Prostate gland (tissue), 2 donors: ENCODE measurements around the gene DIS3L2.

Source experiments
- POLR2A ChIP-seq: fragments of 450-650 bp; IDR thresholded peaks from one replicate; pipeline ENCODE4 v1.6.1; 2016; ENCODE audit warnings: antibody characterized with exemption, mild to moderate bottlenecking
- POLR2AphosphoS5 ChIP-seq: sonication (generic); formaldehyde crosslinking; IDR thresholded peaks from one replicate; pipeline ENCODE4 v1.6.1; 2017; ENCODE audit warnings: antibody characterized with exemption
- TF ChIP-seq, protein P1 (sequence below), 4 experiments: fragments of 200-600 bp in 2 of 4; fragments of 450-650 bp in 2 of 4; sonication (generic) in 2 of 4; IDR thresholded peaks; 1 replicate in 3 of 4; 2 replicates in 1 of 4; pipeline ENCODE4 v1.5.1; 2016 to 2019; ENCODE audit warnings: antibody characterized with exemption in 4 of 4, mild to moderate bottlenecking in 2 of 4, moderate library complexity in 2 of 4

DNA sequence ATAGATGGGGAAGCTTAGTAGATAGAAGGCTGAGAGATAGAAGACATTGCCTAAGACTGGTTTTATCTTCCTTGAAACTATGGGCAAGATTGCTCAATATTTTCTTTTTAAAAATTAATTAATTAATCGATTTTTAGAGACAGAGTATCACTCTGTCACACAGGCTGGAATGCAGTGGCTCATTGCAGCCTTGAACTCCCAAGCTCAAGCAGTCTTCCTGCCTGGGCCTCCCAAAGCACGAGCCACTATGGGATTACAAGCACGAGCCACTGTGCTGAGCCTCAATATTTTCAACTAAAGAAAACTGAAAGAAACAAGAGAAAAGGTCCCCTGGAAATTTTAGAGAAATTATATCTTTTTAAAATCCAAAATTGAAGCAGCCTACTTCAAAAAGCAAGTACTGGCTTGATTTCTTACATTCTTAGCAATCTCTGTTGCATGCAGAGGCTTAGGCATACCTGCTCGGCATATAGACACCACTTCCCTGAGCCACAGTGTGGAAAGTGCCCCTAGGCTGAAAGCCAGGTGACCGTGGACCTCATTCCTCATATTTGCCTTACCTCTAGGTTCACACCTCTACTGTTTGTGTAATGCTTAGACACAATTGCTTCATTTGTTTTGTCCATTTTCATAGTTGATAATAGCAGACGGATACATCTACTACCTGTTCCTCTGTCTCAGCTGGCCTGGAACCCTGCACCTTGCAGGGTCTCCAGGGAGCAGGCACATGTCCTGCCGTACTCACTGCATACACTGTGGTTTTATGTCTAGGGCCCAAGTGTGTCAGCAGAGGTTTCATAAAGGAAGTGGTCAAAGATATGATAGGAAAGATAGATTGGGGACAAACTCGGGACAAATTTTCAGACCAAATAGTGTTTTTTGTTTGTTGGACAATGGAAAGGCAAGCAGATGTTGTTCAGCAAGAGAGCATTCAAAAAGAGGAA is 250.5 kb downstream of the DIS3L2 start:
- TF ChIP-seq, protein P1, sequence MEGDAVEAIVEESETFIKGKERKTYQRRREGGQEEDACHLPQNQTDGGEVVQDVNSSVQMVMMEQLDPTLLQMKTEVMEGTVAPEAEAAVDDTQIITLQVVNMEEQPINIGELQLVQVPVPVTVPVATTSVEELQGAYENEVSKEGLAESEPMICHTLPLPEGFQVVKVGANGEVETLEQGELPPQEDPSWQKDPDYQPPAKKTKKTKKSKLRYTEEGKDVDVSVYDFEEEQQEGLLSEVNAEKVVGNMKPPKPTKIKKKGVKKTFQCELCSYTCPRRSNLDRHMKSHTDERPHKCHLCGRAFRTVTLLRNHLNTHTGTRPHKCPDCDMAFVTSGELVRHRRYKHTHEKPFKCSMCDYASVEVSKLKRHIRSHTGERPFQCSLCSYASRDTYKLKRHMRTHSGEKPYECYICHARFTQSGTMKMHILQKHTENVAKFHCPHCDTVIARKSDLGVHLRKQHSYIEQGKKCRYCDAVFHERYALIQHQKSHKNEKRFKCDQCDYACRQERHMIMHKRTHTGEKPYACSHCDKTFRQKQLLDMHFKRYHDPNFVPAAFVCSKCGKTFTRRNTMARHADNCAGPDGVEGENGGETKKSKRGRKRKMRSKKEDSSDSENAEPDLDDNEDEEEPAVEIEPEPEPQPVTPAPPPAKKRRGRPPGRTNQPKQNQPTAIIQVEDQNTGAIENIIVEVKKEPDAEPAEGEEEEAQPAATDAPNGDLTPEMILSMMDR (IDR thresholded peaks at IDR 0.05) = no peak
- TF ChIP-seq POLR2AphosphoS5 = no peak
- TF ChIP-seq POLR2A = no peak
